HG03342 (cell line): ENCODE results near the gene UTS2R.

Experiments
- ATAC-seq: cut with Tn5 transposase; IDR thresholded peaks from one replicate; pipeline ENCODE4 v1.9.1; 2021; ENCODE audit warnings: mild to moderate bottlenecking, moderate library complexity; ENCODE audit not compliant: unreplicated experiment

The UTS2R gene

GRCh38 chr17:82371333-82372248, at the start of gene UTS2R:
Gene UTS2R, plus strand, starts transcription at chr17:82371765. Its CDS starts 2,560 bp downstream, at chr17:82374325.
- ATAC-seq: no peak

- no peak for ATAC-seq
These were observed 49.6 kb upstream of the UTS2R start for GRCh38 chr17:82321947-82322466.

DNA sequence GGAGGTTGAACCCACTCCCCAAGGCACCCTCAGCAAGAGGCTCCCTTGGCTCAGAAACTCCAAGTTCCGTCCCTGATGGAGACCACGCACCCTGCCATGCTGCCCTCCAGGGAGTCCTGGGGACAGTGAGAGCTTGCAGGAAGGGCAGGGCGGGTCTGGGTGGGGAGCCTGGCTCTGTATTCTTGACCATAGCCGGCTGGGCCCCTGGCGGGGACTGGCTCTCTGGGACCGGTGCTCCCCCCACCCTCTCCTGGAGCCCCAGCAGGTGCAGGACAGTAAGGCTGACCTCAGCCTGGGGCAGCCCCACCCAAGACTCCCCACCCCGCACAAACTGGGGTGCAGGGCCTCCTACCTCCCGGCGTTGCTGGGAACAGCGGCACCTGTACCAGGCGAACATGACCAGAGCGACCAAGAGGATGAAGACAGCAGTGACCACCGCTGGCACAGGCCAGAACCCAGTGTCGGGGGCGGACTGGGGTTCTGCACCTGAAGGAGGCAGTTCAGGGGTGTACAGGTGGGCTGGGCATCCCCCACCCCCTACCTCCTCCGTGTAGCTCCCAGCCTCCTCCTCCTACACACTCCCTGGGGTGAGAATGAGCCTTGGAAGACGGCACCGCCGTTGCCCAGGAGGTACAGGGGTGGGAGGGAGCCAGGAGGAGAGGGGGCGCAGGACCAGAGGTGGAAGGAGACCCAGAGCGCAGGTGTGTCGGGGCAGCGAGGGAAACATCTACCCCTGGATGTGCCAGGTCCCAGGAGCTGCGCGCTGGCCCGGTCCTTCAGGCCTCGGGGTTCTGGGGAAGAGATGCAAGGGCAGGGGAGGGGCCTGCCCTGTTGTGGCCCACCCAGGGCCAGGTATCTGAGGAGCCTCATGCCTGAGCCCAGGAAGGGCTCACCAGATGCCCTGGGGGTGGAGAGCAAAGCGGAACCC, 48.8 kb upstream of the UTS2R start:
- ATAC-seq: no peak

GRCh38 chr17:82323514-82324234, 47.9 kb upstream of the UTS2R start:
- no peak for ATAC-seq

DNA sequence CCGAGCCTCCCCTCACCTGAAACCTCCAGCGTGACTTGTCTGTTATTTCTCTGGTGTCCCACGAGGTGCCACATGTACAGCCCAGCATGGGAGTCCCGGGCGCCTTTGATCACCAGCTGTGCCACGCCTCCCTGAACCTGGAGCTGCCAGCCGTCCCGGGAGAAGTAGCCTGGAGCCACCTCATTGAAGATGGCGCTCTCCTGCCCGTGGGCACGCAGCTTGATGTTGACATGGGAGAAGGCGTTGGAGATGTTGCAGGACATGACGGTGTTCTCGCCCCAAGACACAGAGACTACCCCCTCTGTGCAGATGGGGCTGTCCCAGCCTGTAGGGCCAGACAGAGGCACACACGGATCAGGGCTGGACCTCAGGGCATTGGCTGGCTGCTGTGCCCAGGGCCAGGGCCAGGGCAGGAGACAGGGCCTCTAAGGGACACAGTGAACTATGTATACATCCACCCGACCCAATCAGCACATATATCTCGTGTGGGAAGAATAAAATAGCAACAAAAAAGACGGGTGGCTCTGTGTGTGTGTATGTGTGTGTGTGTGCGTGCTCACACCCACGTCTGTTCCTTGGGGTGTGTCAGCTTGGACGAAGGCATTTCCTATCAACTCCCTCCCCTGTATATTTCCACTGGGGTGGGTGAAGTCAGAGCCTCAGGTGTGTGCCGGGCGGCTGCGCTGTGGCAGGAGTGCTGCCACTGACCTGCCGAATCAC, 46.8 kb upstream of the UTS2R start:
- ATAC-seq: no peak

DNA sequence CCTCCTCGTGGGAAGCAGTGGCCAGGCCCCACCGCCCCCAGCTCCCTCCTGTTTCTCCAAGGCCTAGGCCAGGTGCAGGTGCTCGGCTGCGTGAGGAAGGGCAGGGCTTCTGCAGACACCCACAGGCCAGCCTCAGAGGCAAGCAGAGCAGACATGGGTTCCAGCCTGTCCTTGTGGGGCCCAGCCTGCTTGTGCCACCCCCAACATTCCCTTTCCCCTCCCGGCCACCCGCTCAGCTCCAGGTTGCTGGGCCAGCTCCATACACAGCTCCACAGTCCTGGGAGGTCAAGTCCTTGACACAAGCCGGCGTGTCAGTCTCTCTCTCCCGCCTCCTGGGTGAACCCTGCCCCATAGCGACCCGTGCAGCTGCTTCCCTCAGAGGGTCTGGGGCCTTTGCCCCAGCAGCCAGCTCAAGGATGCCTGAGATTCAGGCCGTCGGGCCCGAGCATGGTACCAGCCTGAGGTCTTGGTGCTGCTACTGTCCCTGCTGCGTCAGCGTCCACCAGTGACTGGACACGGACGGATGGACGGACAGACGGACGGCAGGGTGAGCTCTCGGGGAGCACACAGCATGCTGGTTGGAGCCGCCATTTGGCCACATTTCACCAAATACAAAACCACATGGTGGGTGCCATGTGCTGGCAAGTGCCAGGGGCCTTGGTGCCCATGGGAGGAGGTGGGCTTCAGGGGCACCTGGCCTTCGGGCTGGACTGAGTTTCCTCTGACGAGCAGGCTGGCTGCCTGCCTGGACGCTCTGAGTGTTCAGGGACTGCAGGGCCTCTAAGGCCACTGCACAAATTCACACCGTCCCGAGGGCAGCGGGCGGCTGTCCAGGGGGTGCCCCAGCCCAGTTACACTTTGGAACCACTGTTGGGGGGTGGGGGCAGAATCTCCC, 46.0 kb upstream of the UTS2R start:
- ATAC-seq: no peak

DNA sequence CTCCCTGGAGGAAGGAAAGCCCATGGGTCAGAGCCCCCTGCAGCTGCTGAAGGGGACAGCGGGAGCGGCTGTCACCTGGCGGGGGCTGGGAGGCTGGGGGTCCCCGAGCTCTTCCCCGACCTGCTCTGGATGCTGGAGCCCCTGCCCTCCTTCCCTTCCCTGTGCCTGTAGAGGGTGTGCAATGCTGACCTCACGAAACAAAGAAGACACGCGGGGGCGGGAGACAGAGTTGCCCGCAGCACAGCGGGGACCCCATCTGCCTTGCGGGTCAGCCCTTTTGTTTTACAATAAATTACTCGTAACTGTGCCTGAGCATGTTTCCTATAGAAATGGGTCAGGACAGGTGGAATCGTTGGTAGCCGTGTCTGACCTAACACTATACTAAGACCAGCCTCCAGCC, 44.3 kb upstream of the UTS2R start:
- no peak for ATAC-seq

DNA sequence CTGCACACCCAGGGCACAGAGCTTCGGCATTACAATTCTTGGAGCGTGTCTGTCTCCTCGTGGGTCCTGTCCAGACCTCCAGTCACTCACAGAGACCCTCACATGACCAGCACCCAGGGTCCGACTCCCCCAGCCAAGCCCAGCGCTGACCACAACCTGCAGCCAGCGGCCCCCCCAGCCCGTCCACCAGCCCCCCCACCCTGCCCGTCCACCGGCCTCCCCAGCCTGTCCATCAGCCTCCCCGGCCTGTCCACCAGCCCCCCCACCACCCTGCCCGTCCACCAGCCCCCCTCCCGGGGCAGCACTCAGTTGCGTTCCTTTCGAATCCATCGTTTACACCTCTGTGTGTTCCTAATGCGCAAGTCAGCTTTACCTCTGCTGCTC, 43.8 kb upstream of the UTS2R start:
- no peak for ATAC-seq

GRCh38 chr17:82328141-82328993, 43.2 kb upstream of the UTS2R start:
- no peak for ATAC-seq

DNA sequence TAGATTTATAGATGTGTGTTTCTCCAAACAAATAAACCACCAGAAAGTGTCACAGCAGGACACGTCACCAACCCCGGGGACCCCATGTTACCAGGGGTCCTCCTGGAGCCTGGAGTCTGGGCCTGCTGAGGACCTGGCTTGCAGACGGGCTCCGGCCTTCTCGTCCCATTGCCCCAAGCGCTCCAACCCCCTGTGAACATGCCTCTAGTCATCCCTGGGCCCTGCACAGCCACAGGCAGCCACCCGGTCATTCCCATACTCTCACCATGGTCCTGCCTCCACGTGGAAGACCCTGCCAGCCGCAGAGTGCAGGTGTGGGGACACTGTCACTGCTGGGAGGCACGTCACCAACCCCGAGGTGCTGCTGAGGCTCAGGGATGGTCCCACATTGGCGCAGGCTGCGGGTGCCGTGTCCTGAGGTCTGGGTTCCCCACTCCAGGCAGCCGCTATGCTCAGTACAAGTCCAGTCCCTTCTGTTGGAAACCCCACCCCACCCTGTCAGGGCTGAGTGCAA, 42.5 kb upstream of the UTS2R start:
- no peak for ATAC-seq

- ATAC-seq: no peak
These were observed 41.8 kb upstream of the UTS2R start for GRCh38 chr17:82329683-82330321.

- no peak for ATAC-seq
These were observed 41.0 kb upstream of the UTS2R start for GRCh38 chr17:82330322-82331239.

DNA sequence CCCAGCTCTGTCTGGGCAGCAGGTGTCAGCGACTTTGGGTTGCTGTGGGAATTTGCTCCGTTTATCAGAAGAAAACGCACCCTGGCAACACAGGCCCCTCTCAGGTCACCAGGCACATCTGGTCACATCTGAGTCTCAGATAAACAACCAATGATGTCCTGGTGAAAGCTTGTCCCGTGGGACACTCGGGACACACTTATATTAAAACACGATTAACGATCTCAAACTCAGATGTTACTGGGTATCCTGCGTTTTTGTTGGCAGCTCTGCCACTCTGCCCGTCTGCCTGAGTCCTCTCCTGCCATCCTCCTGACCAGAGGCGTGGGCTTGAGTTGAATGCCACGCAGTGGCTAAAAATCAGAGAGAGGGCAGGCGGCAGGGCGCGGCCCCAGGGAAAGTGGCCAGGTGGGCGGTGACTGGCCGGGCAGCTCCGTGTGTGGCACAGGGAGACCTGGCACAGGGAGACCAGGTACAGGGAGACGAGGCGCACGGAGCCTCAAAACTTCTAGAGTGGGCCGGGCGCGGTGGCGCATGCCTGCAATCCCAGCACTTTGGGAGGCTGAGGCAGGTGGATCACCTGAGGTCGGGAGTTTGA, 40.1 kb upstream of the UTS2R start:
- ATAC-seq: no peak

DNA sequence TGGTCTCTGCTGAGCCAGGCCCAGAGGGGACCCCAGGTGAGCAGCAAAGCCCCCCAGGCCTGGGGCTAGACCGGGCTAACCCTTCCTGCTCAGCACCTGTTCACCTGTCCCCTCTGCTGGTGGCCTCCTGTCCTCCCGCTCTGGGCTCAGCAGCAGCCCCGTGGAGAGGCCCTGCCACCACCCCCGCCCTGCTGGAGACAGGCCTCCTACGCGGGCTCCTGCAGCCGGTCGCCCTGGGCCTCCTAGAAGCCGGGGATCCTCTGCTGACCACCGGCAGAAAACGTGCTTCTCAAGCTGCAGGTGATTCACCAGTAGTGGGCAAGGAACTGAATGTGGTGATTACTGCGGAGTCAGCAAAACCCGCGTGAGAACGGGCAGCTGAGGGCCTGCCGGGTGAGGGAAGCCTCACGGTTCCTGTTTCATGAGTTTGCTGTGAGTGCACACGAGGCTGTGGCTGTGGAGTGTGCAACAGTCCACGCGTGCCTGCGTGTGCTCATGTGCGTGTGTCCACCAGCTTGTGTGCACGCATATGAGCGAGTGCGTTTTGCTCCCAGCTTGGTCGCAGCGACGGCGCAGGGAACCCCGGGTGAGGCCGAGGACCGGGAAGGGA, 38.8 kb upstream of the UTS2R start:
- no peak for ATAC-seq

DNA sequence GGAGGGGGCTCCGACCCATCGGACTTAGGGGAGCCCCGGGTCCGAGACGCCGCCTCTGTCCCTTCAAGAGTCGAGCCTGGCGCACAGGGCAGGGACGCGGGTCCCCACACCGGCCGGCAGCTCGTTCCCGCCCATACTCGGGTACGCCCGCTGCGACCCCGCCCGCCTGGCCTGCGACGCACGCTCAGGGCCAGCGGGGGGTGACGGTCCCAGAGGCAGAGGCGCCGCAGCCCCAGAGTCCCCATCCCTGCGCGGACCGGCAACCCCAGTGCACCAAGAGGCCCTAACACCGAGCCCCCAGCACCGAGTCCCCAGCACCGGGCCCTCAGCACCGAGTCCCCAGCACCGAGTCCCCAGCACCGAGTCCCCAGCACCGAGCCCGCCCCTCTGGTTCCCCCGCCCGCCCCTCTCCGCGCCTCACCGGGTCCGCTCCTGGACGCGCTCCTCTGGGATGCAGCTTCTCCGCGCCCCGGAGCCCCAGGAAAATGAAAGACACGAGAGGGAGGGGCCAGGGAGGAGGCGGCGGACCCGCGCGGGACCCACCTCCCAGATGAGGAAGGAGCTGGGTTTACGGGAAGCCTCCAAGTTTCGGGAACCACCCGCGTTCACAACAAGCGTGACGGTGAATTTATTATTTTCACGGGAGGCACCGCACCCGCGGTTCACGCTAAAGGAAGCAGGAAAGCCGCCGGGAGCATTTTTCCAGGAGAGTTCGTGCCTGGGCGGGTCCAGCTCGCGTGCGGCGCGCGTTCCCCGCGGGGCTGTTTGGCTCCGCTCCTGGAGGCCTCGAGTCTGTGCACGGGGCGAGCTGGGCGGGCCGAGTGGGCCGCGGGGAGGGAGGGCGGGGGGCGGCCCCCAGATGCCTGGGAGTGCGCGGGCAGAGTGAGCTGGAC, 38.0 kb upstream of the UTS2R start, which contains the start of gene SECTM1:
Gene SECTM1 (minus strand): TSS at position 488 of the 893 bp plus-strand sequence. CDS start 6,526 bp downstream, outside the sequence.
- ATAC-seq: no peak
